SK-N-SH treated with all-trans-retinoic acid at 6 μM for 48 hours (cell line): Measurements from ENCODE around the gene CRHR1.

ENCODE experiments used
- BACH2 ChIP-seq: fragments of 250-450 bp; sonication (Bioruptor Pico); IDR thresholded peaks from 2 replicates; pipeline ENCODE4 v1.9.0; 2021; ENCODE audit warnings: mild to moderate bottlenecking, borderline replicate concordance
- CREB5 ChIP-seq: fragments of 250-450 bp; sonication (Bioruptor Pico); IDR thresholded peaks from 2 replicates; pipeline ENCODE4 v1.5.1; 2020; ENCODE audit warnings: low read depth, mild to moderate bottlenecking, moderate library complexity
- PATZ1 ChIP-seq: fragments of 250-450 bp; sonication (Bioruptor Pico); IDR thresholded peaks from 2 replicates; pipeline ENCODE4 v1.8.0; 2020; ENCODE audit warnings: mild to moderate bottlenecking, moderate library complexity, borderline replicate concordance
- RARB ChIP-seq: fragments of 250-450 bp; sonication (Bioruptor Pico); IDR thresholded peaks from 2 replicates; pipeline ENCODE4 v1.8.0; 2021; ENCODE audit warnings: mild to moderate bottlenecking, moderate library complexity
- TCF4 ChIP-seq: fragments of 250-450 bp; sonication (Bioruptor Pico); IDR thresholded peaks from 2 replicates; pipeline ENCODE4 v1.8.0; 2021; ENCODE audit warnings: mild to moderate bottlenecking, moderate library complexity, borderline replicate concordance
- TOX ChIP-seq: fragments of 250-450 bp; sonication (Bioruptor Pico); IDR thresholded peaks from 2 replicates; pipeline ENCODE4 v1.8.0; 2021; ENCODE audit warnings: mild to moderate bottlenecking, moderate library complexity, borderline replicate concordance
- ZFP3 ChIP-seq: fragments of 250-450 bp; sonication (Bioruptor Pico); IDR thresholded peaks from 2 replicates; pipeline ENCODE4 v1.5.0; 2020; ENCODE audit warnings: mild to moderate bottlenecking, moderate library complexity
- ZFP30 ChIP-seq: fragments of 450-650 bp; formaldehyde crosslinking; IDR thresholded peaks from 2 replicates; pipeline ENCODE4 v1.5.0; 2022; ENCODE audit warnings: mild to moderate bottlenecking, moderate library complexity
- ZNF70 ChIP-seq: fragments of 450-650 bp; formaldehyde crosslinking; IDR thresholded peaks from 2 replicates; pipeline ENCODE4 v1.5.0; 2020; ENCODE audit warnings: mild to moderate bottlenecking, moderate library complexity
- ZNF8 ChIP-seq: fragments of 450-650 bp; formaldehyde crosslinking; IDR thresholded peaks from 2 replicates; pipeline ENCODE4 v1.5.0; 2020; ENCODE audit warnings: mild to moderate bottlenecking, moderate library complexity

GRCh38 chr17:45835481-45835880, 51.4 kb downstream of the CRHR1 start:
- TF ChIP-seq CREB5 (CRISPR knock-in tag) (no peak), ZNF70 (CRISPR knock-in tag) (no peak), ZNF8 (CRISPR knock-in tag) (no peak), ZFP3 (CRISPR knock-in tag) (no peak), RARB (CRISPR knock-in tag) (no peak), TCF4 (CRISPR knock-in tag) (no peak), TOX (no peak), BACH2 (CRISPR knock-in tag) (no peak), PATZ1 (CRISPR knock-in tag) (no peak), ZFP30 (CRISPR knock-in tag) (no peak)
